DOHH2 (cell line): ENCODE data around the gene OR52R1.

ENCODE experiments used
- EZH2phosphoT487 ChIP-seq: fragments of 200-600 bp; sonication (generic); IDR thresholded peaks from 2 replicates; pipeline ENCODE4 v1.6.1; 2017; ENCODE audit warnings: borderline replicate concordance, mild to moderate bottlenecking, antibody characterized with exemption, low read length, moderate library complexity, mixed read lengths
- TF ChIP-seq, protein P1 (sequence below): fragments of 200-600 bp; sonication (generic); IDR thresholded peaks from one replicate; pipeline ENCODE4 v1.5.1; 2014; ENCODE audit warnings: antibody characterized with exemption, mild to moderate bottlenecking, low read depth, low read length; ENCODE audit not compliant: poor library complexity, severe bottlenecking

DNA sequence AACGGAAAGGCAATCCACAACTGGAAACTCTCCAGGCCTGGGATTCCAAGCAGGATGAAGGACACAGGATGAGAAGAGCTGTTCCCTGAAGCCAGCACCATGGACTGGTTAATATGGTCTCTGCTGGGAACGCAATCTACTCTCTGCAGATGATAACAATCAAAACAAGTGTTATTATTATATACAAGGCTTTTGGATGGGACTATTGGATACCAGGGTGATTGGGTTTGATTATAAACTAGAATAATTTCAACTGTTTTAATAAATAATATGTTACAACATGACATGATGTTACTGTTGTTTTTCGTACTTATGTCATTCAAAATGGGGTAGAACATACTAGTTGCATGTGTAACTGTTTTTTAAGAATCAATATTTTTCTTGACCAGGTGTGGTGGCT, at the start of gene OR52R1:
- TF ChIP-seq, protein P1, sequence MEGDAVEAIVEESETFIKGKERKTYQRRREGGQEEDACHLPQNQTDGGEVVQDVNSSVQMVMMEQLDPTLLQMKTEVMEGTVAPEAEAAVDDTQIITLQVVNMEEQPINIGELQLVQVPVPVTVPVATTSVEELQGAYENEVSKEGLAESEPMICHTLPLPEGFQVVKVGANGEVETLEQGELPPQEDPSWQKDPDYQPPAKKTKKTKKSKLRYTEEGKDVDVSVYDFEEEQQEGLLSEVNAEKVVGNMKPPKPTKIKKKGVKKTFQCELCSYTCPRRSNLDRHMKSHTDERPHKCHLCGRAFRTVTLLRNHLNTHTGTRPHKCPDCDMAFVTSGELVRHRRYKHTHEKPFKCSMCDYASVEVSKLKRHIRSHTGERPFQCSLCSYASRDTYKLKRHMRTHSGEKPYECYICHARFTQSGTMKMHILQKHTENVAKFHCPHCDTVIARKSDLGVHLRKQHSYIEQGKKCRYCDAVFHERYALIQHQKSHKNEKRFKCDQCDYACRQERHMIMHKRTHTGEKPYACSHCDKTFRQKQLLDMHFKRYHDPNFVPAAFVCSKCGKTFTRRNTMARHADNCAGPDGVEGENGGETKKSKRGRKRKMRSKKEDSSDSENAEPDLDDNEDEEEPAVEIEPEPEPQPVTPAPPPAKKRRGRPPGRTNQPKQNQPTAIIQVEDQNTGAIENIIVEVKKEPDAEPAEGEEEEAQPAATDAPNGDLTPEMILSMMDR: no peak
- TF ChIP-seq EZH2phosphoT487: no peak
